Suppressor macrophage (primary cell): ENCODE results near the gene LMX1B.
"Not testable (repeated sequence)": the region's sequence is repeated elsewhere in the genome, so short reads cannot be mapped to it uniquely, and the experiment has no call there.

ENCODE experiments used
- DNase-seq, 4 experiments: peaks; one replicate each; pipeline ENCODE4 v3.0.0-alpha.2; 2020 to 2022
- total RNA-seq, 17 experiments: gene quantifications; one replicate each; lab custom pipeline; 2026; ENCODE audit warnings: mixed read lengths in 6 of 17, inconsistent platforms in 3 of 17; lab: John Stamatoyannopoulos, UW

The LMX1B gene
- total RNA-seq, result 0 to 2.5 (median 0) reads per million in 17 experiments

DNA sequence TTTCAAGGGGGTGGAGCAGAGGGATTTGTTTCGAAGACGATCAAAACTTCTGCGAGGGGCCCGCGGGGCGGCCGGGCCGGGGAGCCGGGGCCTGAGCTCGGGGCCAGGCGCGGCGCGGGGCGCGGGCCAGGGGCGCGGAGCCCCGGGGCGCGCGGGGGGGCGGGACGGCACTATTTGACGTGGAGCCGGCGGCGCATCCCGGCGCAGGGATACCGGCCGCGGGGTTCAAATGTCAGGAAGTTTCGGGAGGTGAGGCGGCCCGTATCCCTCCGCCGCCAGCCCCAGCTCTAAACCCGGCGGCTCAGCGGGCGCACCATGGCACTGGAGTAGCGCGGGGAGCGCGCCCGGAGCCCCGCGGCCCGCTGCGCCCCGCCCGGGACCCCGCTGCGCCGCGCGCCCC, at the start of gene LMX1B:
TSS of gene LMX1B (plus strand) at position 278 of the 400 bp plus-strand sequence. CDS start 522 bp downstream, outside the sequence.
- DNase-seq, result peak in 2 of 4 experiments; percentile 42 to 52

DNA sequence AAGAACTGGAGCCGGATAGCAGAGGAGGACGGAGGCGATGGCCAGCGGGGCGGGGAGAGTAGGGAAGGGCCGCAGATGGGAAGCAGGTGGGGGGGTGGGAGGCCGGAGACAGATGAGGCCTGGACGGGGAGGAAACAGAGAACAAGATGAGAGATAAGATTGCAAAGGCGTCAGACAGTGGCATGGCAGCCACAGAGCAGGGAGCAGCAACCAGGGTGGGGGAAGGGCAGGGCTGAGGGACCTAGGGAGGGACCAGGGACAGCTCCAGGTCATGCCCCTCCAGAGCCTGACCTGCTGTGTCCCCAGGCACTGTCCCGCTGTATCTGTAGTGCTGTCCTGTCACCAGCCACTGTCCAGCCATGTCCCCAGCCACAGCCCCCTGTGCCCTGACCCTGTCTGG, 49.6 kb upstream of the LMX1B start:
- no peak for DNase-seq

DNA sequence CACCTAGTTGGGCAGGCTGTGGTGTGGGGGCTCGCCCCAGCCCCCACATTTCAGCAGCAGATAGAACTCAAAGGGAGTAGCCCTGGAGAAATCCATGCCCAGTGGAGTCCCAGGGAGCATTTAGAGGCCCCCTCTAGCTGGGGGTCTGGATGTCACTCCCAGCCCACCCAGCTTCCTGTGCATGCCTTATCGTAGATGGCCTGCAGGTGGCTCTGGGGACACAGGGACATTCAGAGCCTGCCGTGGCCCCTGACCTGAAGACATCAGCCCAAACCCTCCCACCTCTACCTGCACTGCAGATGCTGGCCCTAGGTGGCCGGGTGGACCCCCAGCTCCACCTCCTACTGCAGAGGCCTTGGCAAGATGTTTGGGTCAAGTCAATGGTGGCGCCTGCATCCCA, 49.0 kb upstream of the LMX1B start:
- no peak for DNase-seq

DNA sequence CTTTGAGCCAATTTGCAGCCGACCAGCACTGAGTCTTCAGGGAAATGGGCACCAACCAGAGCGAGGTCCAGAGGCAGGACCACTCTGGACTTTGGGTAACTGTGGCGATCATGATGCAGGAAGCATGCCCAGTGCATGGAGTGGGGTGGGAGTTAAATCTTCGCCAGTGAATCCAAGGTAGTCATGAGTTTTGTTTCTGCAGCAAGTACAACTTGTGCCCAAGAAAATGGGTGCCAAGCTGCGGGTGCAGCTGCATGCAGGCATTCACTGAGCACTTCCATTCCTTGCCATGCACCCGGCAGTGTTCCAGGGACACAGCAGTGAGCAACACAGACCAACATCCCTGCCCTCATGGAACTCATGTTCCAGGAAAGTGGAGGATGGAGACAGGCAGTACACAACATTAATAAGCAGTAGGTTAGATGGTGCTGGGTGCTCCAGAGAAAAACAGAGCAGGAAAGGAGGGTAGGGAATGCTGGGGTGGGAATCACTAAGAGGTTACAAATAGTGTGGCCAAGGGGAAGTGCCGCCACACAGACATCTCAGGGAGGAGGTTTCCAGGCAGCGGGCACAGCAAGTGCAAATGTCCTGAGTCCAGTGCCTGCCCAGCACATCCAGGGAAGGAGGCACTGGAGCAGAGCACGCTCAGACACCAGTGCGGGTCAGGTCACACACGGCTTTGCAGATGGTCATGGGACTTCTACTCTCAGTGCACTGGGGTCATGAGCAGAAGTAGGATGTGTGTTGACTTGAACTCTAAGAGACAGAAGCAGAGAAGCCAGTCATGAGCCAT, 48.2 kb upstream of the LMX1B start:
- DNase-seq, result no peak

DNA sequence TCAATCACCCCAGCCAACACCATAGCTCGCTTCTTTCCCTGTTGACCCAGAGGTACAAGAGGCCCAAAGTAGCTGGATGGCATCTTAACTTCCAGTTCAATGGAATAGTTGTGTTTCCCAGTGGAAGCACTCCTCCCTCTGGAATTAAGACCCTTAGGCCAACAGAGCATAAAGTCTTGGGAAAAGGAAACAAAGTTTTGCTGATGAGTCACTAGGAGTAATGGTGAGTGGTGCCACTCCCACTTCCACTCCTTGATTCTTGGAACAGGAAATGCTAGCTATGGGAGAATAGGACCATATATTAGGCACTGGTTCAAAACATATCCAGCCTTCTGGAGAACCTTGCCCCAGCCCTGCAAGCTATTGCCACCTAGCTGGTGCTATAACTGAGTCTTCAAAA, 44.7 kb upstream of the LMX1B start:
- DNase-seq, result no peak

DNA sequence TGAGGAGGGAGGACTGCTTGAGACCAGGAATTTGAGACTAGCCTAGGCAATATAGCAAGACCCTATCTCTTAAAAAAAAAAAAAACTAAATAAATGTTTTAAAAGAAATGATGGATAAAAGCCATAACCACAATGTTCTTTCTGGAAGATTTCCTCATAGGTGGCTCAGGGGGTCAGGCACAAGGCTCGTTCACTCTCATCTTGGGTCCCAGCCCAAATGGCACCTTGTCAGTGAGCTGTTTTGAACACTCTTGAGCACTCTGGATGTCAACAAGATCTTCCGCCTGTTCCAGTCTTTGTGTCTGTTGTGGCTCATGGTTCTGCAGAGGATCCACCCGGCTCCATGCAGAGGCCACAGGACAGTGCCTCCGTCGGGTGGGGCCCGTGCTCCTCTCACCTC, 35.7 kb upstream of the LMX1B start:
- DNase-seq, result no peak

DNA sequence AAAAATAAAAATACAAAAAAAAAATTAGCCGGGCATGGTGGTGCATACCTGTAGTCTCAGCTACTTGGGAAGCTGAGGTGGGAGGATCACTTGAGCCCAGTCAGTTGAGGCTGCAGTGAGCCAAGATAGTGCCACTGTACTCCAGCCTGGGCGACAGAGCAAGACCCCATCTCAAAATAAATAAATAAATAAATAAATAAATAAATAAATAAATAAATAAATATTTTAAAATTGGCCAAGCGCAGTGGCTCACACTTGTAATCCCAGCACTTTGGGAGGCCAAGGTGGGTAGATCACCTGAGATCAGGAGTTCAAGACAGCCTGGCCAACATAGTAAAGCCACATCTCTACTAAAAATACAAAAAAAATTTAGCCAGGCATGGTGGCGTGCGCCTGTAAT, 33.4 kb upstream of the LMX1B start:
- not testable (repeated sequence) for DNase-seq

DNA sequence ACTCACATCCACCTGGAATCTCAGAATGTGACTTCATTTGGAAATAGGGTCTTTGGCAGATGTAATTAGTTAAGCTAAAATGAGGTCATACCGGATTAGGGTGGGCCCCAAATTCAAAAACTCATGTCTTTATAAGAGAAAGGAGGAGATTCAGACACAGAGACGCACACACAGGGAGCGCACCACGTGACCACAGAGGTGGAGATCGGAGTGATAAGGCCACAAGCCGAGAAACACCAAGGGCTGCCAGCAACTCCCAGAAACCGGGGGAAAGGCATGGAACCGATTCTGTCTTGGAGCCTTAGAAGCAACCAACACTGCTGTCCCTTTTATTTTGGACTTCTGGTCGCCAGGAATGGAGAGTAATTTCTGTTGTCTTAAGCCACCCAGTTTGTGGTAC, 31.8 kb upstream of the LMX1B start:
- DNase-seq, result no peak

DNA sequence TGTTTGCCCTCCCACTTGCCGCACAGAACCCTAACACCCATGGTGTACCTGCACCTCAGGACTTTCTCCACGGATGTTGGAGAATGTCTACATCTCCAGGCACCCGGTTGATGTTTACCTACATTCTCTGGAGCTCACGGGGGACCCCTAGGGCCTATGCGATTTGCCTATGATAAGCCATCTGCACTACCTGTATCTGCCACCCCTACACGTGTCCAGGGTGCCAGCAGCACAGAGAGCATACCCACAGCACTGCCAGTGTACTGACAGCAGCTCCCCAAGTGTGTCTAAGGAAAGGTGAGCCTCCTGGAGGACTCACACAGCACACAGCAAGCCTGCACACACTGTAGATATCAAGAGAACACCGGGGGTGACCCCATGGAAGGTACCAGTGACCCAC, 31.3 kb upstream of the LMX1B start:
- DNase-seq, result no peak

DNA sequence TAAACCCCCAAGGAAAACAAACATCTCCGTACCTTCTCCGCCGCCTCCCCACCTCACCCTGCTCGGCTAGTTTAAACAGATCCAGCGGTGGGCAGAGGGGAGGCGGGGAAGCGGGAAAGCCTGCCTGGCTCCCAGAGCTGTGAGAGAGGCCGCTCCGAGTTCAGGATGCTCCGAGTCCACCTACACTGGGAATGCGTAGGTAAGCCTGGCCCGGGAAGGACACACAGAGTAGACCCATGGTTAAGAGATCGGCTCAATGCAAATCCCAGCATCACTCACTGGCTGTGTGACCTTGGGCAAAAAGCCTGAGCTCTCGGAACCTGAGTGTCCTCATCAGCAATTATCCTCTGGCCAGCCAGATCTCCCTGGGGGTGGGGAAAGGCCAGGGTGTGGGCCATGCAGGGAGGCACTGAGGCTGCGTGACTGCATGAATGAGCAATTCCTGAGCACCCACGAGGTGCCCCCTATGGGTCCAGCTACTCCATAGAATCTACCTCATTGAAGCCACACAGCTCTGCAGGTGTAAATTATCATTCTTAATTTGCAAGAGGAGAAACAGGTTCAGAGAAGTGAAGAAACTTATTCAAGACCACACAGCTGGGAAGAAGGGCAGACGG, 30.5 kb upstream of the LMX1B start:
- no peak for DNase-seq

DNA sequence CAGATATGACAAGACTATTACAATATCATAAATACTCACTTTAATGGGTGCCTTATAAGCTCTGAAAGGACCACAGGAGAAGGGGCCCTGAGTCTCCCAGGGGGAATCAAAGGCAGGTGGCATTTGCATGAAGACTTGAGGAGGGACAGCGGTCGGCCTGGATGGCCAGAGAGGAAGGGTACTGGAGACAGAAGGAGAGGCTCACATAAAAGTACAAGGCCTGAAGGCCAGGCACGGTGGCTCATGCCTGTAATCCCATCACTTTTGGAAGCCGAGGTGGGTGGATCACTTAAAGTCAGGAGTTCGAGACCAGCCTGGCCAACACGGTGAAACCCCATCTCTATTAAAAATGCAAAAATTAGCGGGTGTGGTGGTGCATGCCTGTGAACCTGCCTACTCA, 29.1 kb upstream of the LMX1B start:
- no peak for DNase-seq

DNA sequence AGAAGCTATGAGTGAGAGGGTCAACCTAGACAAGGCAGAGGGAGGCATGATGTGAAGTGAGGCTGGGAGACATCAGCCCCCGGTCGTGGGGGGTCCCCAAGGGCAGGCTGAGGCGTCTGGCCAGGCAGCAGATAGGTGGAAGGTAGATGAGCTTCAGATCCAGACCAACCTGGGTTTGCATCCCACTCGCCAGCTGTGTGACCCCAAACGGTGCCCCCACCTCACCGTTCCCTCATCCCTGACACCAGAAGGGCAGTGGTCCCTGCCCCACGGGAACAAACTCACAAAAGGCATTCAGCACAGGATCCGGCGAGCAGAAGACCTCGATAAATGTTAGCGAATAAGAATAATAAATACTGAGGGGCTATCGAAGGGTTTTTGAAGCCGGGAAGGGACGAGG, 27.5 kb upstream of the LMX1B start:
- DNase-seq, result no peak

DNA sequence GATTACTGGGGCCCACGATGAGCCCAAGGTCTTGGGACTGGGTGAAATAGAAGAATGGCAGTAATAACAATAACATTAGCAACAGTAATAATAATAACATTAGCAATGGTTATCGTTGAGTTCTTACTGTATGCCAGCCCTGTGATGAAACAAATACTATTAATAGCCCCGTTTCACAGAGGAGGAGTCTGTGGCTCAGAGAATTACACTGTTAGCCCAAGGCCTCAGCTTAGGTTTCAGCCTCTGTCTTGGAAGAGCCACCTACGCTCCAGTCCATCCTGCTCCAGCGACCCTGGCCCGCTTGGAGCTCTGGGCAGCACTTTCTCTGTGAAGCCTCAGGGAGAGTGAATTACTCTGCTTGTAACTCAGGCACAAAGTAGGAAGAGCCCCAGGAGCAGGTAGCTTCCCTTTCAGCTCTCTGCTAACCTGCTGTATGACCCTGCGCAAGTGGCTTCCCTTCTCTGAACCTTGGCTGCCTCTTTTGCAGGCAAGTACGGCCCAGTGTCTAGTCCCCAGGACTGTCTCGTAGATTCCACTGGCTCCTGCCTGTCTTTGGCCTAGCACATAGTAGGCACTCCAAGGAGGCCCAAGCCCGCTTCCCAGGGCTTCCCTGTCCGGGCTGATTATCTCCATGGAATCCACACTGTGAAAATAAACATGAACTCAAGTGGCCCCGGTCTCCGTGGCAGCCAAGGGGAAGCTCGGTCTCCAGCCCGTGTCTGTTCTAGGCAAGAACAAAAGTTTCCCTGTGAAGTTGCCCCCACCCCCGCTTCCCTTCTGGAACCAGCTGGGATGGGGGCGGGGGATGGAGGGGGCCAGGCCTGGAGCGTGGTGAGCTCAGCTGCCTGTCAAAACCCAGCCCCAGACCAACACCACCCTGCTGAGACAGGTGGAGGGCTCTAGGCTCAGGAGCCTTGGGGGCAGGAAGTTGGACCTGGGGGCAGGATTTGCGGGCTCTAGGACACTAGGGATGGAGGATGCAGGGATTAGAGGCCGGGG, 26.2 kb upstream of the LMX1B start:
- DNase-seq, result peak; percentile 17 to 61 (median 38)

DNA sequence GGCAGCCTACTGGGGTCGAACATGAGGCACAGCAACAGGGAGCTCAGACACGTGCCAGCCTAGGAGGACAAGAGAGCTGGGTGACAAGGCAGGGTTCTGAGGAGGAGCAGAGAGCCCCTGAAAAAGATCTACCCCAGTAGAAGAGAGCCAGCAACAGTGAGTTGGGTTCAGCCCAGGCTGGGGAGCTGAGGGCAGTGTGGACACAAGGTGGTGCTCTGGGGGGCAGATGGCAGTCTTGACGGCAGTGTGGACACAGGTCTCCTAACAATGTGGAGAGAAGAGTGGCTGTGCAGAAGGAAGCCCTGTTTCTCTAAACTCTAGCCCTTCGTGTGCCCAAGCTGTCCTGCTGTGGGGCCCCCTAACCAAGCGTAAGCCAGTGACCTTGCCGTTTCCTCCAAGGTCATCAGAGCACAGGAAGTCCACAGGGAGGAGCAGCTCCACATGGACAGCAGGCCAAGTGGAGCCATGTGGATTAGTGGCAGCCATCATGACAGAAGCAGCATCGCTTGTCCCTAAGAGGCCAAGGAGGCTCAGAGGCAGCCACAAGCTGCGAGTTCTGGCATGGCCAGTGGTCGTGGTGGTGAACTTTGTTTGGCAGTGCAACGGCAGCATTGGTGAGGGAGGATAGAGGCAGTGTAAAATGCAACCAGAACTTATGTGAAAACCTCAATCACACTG, 25.1 kb upstream of the LMX1B start:
- no peak for DNase-seq

DNA sequence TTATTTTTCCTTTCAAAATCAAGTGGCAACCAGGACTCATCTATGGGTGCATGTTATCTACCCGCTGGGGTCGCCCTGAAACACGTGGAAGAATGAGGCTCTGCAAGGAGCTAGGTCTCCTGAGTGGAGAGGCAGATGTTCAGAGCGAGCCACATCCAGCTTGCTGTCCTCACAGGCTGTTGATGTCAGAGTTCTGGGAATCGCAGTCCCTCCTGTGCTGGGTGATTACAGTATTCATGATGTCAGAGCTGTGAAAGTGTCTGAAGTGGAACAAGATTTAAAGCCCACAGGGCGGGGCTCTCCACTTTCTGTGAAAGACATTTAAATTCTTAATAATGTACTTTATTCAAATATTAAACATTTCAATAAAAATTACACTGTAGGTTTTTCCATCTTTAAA, 24.4 kb upstream of the LMX1B start:
- no peak for DNase-seq

DNA sequence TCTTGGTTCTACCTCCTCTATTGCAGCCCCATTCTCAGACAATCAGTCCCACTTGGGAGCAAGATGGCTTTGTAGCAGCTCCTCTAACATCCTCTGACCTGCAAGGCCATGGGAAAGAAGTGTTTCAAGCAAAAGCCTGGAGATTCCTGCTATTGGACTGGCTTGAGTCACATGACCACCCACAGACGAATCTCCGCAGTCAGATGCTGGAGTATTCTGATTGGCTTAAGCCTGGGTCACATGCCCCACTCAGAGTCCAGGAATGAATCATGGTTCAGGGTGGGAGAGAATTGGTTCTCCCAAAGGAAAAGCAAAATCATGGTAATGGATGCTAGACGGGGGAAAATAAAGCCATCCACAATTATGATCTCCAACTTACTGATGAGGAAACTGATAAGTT, 22.6 kb upstream of the LMX1B start:
- no peak for DNase-seq

DNA sequence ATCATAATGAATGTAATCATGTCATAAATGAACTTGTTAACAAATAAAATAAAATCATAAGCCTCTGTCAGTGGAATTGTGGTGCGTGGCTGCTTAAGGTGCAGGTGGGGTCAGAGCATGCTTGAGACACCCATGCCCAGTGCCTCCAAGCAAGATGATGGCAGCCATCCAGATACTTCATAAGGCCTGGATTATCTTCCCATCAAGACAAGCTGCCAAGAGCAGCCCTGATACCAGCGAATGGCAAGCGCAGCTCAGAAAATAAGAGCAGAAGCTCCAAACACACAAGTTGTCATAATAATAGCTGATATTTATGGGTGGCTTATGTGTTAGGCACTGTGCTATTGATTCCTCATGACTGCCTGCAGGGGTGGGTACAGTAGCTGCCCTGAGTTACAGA, 21.8 kb upstream of the LMX1B start:
- no peak for DNase-seq

DNA sequence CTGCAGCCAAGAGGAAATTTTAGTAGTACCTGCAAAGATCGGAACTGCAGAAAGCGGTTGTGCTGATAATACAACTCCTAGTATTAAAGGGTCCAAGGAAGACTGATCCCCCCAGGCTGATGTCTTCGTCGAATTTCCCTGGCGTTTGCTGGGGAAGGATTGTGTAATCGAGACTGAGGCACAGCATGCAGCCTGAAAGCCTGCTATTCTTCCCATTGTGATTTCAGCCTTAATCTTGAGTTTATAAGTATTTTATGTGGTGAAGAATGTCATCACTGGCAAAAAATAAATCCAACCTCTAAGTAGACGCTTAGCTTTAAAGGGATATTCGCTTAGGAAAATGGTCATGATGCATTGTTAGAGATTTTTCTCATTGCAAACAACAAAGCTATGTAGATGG, 21.3 kb upstream of the LMX1B start:
- no peak for DNase-seq

DNA sequence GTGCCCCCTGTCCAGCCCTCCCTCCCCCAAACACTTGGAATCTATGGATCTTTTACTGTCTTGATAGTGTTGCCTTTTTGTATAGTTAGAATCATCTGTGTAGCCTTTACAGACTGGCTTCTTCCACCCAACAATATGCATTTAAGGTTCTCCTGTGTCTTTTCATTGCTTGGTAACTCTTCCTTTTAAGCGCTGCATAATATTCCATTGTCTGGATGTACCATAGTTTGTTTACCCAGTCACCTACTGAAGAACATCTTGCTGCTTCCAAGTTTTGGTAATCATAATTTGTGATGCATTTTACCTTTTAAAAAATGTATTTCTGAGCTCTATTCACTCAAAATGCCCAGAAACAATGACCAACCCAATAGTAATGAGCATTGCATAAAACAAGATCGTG, 17.7 kb upstream of the LMX1B start:
- DNase-seq, result no peak

DNA sequence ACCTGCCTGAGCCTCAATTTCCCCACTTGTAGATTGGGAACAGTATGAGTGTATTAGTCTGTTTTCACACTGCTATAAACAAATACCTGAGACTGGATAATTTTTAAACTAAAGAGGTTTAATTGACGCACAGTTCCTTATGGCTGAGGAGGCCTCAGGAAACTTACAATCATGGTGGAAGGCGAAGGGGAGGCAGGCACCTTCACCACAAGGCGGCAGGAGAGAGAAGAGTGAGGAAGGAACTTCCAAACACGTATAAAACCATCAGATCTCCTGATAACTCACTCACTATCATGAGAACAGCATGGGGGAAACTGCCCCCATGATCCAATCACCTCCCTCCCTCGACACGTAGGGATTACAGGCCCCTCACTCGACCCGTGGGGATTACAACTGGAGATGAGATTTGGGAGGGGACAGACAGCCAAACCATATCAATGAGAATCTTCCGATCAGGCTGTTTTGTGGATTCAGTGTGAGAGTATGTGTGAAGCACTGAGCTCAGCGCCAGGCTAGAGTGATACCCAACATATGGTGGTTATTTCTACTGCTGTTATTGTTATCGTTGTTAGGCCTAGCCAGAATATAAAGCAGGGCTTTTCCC, 14.6 kb upstream of the LMX1B start:
- no peak for DNase-seq

DNA sequence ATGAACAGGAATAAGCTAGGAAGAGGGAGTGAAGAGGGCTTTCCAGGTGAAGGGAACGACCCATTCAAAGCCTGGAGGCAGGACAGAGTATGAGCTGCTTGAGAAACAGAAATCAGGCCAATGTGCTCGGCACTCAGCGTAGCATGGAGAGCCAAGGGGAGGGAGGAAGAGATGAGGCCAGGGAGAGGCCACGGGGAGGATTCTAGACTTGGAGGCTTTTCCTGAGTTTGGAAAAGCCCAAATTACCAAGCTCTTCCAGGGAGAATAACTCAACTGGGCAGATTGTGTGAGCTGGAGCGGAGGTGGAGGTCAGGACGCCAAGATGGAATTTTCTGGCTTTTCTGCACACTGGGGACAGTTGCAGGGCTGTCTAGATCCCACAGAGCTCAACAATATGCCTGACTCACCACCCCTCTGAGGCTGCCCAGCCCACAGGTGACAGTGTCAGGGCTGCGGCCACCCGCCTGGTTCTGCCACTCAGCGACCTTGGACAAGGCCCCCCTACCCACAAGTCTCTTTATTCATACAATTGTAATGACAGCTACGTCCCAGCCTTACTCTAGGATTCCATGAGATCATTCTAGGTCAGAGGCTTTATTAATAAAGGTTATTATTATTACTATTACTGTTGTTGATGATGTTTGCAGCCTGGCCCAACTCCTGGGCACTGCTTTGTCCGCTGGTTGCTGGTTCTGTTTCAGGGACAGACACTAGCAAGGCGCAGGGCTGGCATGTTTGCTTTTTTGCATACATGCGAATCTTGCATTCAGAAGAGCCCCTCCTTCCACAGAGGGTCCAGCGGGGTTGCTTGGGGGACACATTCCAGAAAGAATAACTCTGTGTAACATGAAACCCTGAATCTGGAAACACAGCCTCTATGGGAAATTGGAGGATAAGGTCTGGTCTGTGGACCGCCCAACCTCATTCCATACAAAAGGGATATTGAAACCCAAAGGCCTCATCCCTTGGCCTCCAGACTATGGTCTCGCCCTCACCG, 9.4 kb upstream of the LMX1B start:
- DNase-seq, result no peak
